ENCODE data around the gene TBC1D8. TPM values are rescaled to one million over a fixed set of nuclear protein-coding genes. Genes with fewer than 3 reads are reported as not detected.
A peak's percentile ranks its signal among the peaks of the same experiment; 100 is the strongest.

The TBC1D8 gene
- total and polyA plus RNA-seq, 2 of the 13 experiments (the other 11 are each of a cell fraction or from before 2014, with no cell fraction given), result 45.1 to 95.4 TPM

- TF ChIP-seq, protein P1, sequence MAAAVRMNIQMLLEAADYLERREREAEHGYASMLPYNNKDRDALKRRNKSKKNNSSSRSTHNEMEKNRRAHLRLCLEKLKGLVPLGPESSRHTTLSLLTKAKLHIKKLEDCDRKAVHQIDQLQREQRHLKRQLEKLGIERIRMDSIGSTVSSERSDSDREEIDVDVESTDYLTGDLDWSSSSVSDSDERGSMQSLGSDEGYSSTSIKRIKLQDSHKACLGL (CRISPR knock-in tag; IDR thresholded peaks at IDR 0.05), result no peak
- TF ChIP-seq ZNF138 (CRISPR knock-in tag; IDR thresholded peaks at IDR 0.05; ENCODE audit: low read depth) (no peak), PREB (CRISPR knock-in tag; IDR thresholded peaks at IDR 0.05) (no peak), NR2F1 (CRISPR knock-in tag; IDR thresholded peaks at IDR 0.05) (no peak), GPN1 (CRISPR knock-in tag; IDR thresholded peaks at IDR 0.05; ENCODE audit: borderline replicate concordance) (no peak), ZSCAN29 (CRISPR knock-in tag; conservative IDR thresholded peaks at IDR 0.05) (no peak), LCORL (IDR thresholded peaks at IDR 0.05) (no peak), LCORL (CRISPR knock-in tag; IDR thresholded peaks at IDR 0.05) (no peak), HMGA1 (CRISPR knock-in tag; conservative IDR thresholded peaks at IDR 0.05) (no peak), ZNF235 (CRISPR knock-in tag; IDR thresholded peaks at IDR 0.05; ENCODE audit: borderline replicate concordance) (no peak), ZFP36L1 (CRISPR knock-in tag; IDR thresholded peaks at IDR 0.05) (no peak), ZNF891 (CRISPR knock-in tag; IDR thresholded peaks at IDR 0.05) (no peak)
- TF ChIP-seq, protein P2, sequence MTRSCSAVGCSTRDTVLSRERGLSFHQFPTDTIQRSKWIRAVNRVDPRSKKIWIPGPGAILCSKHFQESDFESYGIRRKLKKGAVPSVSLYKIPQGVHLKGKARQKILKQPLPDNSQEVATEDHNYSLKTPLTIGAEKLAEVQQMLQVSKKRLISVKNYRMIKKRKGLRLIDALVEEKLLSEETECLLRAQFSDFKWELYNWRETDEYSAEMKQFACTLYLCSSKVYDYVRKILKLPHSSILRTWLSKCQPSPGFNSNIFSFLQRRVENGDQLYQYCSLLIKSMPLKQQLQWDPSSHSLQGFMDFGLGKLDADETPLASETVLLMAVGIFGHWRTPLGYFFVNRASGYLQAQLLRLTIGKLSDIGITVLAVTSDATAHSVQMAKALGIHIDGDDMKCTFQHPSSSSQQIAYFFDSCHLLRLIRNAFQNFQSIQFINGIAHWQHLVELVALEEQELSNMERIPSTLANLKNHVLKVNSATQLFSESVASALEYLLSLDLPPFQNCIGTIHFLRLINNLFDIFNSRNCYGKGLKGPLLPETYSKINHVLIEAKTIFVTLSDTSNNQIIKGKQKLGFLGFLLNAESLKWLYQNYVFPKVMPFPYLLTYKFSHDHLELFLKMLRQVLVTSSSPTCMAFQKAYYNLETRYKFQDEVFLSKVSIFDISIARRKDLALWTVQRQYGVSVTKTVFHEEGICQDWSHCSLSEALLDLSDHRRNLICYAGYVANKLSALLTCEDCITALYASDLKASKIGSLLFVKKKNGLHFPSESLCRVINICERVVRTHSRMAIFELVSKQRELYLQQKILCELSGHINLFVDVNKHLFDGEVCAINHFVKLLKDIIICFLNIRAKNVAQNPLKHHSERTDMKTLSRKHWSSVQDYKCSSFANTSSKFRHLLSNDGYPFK (CRISPR knock-in tag; IDR thresholded peaks at IDR 0.05; ENCODE audit: borderline replicate concordance), result 0 out of 2 replicates have a peak, but pooled peaks have one; percentile 47
- TF ChIP-seq, protein P3, sequence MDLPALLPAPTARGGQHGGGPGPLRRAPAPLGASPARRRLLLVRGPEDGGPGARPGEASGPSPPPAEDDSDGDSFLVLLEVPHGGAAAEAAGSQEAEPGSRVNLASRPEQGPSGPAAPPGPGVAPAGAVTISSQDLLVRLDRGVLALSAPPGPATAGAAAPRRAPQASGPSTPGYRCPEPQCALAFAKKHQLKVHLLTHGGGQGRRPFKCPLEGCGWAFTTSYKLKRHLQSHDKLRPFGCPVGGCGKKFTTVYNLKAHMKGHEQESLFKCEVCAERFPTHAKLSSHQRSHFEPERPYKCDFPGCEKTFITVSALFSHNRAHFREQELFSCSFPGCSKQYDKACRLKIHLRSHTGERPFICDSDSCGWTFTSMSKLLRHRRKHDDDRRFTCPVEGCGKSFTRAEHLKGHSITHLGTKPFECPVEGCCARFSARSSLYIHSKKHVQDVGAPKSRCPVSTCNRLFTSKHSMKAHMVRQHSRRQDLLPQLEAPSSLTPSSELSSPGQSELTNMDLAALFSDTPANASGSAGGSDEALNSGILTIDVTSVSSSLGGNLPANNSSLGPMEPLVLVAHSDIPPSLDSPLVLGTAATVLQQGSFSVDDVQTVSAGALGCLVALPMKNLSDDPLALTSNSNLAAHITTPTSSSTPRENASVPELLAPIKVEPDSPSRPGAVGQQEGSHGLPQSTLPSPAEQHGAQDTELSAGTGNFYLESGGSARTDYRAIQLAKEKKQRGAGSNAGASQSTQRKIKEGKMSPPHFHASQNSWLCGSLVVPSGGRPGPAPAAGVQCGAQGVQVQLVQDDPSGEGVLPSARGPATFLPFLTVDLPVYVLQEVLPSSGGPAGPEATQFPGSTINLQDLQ (CRISPR knock-in tag; IDR thresholded peaks at IDR 0.05), result no peak
- TF ChIP-seq, protein P4, sequence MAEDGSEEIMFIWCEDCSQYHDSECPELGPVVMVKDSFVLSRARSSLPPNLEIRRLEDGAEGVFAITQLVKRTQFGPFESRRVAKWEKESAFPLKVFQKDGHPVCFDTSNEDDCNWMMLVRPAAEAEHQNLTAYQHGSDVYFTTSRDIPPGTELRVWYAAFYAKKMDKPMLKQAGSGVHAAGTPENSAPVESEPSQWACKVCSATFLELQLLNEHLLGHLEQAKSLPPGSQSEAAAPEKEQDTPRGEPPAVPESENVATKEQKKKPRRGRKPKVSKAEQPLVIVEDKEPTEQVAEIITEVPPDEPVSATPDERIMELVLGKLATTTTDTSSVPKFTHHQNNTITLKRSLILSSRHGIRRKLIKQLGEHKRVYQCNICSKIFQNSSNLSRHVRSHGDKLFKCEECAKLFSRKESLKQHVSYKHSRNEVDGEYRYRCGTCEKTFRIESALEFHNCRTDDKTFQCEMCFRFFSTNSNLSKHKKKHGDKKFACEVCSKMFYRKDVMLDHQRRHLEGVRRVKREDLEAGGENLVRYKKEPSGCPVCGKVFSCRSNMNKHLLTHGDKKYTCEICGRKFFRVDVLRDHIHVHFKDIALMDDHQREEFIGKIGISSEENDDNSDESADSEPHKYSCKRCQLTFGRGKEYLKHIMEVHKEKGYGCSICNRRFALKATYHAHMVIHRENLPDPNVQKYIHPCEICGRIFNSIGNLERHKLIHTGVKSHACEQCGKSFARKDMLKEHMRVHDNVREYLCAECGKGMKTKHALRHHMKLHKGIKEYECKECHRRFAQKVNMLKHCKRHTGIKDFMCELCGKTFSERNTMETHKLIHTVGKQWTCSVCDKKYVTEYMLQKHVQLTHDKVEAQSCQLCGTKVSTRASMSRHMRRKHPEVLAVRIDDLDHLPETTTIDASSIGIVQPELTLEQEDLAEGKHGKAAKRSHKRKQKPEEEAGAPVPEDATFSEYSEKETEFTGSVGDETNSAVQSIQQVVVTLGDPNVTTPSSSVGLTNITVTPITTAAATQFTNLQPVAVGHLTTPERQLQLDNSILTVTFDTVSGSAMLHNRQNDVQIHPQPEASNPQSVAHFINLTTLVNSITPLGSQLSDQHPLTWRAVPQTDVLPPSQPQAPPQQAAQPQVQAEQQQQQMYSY (CRISPR knock-in tag; IDR thresholded peaks at IDR 0.05), result no peak
These were observed 15.5 kb downstream of the TBC1D8 start (continued) for GRCh38 chr2:101135412-101136296.

Data from HepG2 (cell line).